K562 (cell line): ENCODE measurements around the gene PIK3AP1. TPM values are rescaled to one million over a fixed set of nuclear protein-coding genes. Genes with fewer than 3 reads are reported as not detected.
A peak's percentile ranks its signal among the peaks of the same experiment; 100 is the strongest.

ENCODE experiments used
- ATF7 ChIP-seq: fragments of 450-650 bp; IDR thresholded peaks from 2 replicates; pipeline ENCODE4 v1.7.1; 2014; ENCODE audit warnings: mild to moderate bottlenecking, moderate library complexity
- BRD4 ChIP-seq: fragments of 200-600 bp; sonication (generic); IDR thresholded peaks from 2 replicates; pipeline ENCODE4 v1.6.1; 2017; ENCODE audit warnings: inconsistent platforms
- CTBP1 ChIP-seq: fragments of 450-650 bp; IDR thresholded peaks from 2 replicates; pipeline ENCODE4 v1.6.1; 2016; ENCODE audit warnings: borderline replicate concordance
- ELF1 ChIP-seq: fragments of 200-800 bp; sonication (Bioruptor generic); IDR thresholded peaks from 2 replicates; pipeline ENCODE4 v1.6.1; 2016; ENCODE audit warnings: missing genetic modification characterization, missing compliant biosample characterization
- ELF2 ChIP-seq: fragments of 250-450 bp; sonication (Bioruptor Pico); IDR thresholded peaks from 2 replicates; pipeline ENCODE4 v1.5.0; 2021; ENCODE audit warnings: mild to moderate bottlenecking
- GATAD2B ChIP-seq: fragments of 450-650 bp; IDR thresholded peaks from 2 replicates; pipeline ENCODE4 v1.6.1; 2017; ENCODE audit warnings: mild to moderate bottlenecking, borderline replicate concordance
- HMGN3 ChIP-seq: IDR thresholded peaks from 2 replicates; pipeline ENCODE4 v1.6.1; 2011; ENCODE audit warnings: borderline replicate concordance, low read depth, mild to moderate bottlenecking, mixed read lengths, low read length; ENCODE audit not compliant: insufficient read length; ENCODE audit errors: extremely low read depth
- HSF4 ChIP-seq: fragments of 250-450 bp; sonication (Bioruptor Pico); IDR thresholded peaks from 2 replicates; pipeline ENCODE4 v2.1.2; 2022; ENCODE audit warnings: mild to moderate bottlenecking, moderate library complexity, borderline replicate concordance
- KDM5B ChIP-seq: fragments of 200-600 bp; sonication (generic); IDR thresholded peaks from 2 replicates; pipeline ENCODE4 v1.6.1; 2012; ENCODE audit warnings: low read depth, mild to moderate bottlenecking, moderate library complexity, low read length, control low read depth, inconsistent platforms; ENCODE audit not compliant: insufficient replicate concordance
- KLF16 ChIP-seq: IDR thresholded peaks from 2 replicates; pipeline ENCODE4 v1.6.1; 2016; ENCODE audit warnings: antibody characterized with exemption
- LCOR ChIP-seq: sonication (generic); formaldehyde crosslinking; IDR thresholded peaks from 2 replicates; pipeline ENCODE4 v1.8.0; 2022; ENCODE audit warnings: mild to moderate bottlenecking, missing genetic modification reagents
- MTA2 ChIP-seq: fragments of 450-650 bp; IDR thresholded peaks from 2 replicates; pipeline ENCODE4 v1.6.1; 2016; ENCODE audit warnings: low read depth
- NCOA6 ChIP-seq: fragments of 450-650 bp; IDR thresholded peaks from 2 replicates; pipeline ENCODE4 v1.6.1; 2017; ENCODE audit warnings: mild to moderate bottlenecking
- NFE2 ChIP-seq: IDR thresholded peaks from 2 replicates; pipeline ENCODE4 v1.6.1; 2014; ENCODE audit warnings: antibody characterized with exemption, low read depth
- NFRKB ChIP-seq: fragments of 450-650 bp; IDR thresholded peaks from 2 replicates; pipeline ENCODE4 v1.6.1; 2016; ENCODE audit warnings: low read depth
- NRF1 ChIP-seq, 2 experiments: fragments of 450-650 bp; IDR thresholded peaks in 1 of 2; conservative IDR thresholded peaks in 1 of 2; 2 replicates each; pipeline ENCODE4 v1.6.1; 2014; ENCODE audit warnings: mild to moderate bottlenecking in 2 of 2
- TBL1XR1 ChIP-seq, 2 experiments: IDR thresholded peaks; 2 replicates each; pipeline ENCODE4 v1.6.1; 2012; ENCODE audit warnings: improper control_type of control experiment in 2 of 2, low read length in 2 of 2, mild to moderate bottlenecking in 1 of 2
- TFAP4 ChIP-seq: sonication (generic); formaldehyde crosslinking; IDR thresholded peaks from 2 replicates; pipeline ENCODE4 v1.8.0; 2022; ENCODE audit warnings: missing genetic modification reagents, mild to moderate bottlenecking, moderate library complexity, borderline replicate concordance
- ZNF395 ChIP-seq: fragments of 200-800 bp; sonication (Bioruptor generic); IDR thresholded peaks from 2 replicates; pipeline ENCODE4 v1.6.1; 2017; ENCODE audit warnings: missing genetic modification characterization, missing compliant biosample characterization
- polyA plus RNA-seq, 8 experiments: library from polyadenylated mRNA; depleted of rRNA in 4 of 8; stranded (reverse) in 5 of 8; unstranded in 3 of 8; fragments of >200 nt; fragmentation: Nextera tagmentation in 2 of 8; fragmentation: Illumina TruSeq in 1 of 8; extraction: Ambion mirVana in 2 of 8; extraction: Trizol in 1 of 8; gene quantifications; 2 replicates each; pipeline versions ENCODE4 v1.2.1 to v1.2.3, GENCODE V29; 2011 to 2014; ENCODE audit warnings: inconsistent platforms in 1 of 8, missing spikeins in 1 of 8
- total RNA-seq, 7 experiments: library from RNA; depleted of rRNA in 6 of 7; stranded (reverse); fragments of >200 nt in 6 of 7; fragmentation: Illumina TruSeq in 2 of 7; extraction: Trizol in 2 of 7; gene quantifications; 2 replicates each; pipeline versions ENCODE4 v1.2.1 to v1.2.3, GENCODE V29; 2011 to 2021; ENCODE audit warnings: low replicate concordance in 1 of 7
- TF ChIP-seq, protein P1 (sequence below): sonication (generic); formaldehyde crosslinking; IDR thresholded peaks from 2 replicates; pipeline ENCODE4 v1.8.0; 2023; ENCODE audit warnings: mild to moderate bottlenecking, missing genetic modification reagents
- TF ChIP-seq, protein P2 (sequence below): fragments of 250-450 bp; sonication (Bioruptor Pico); IDR thresholded peaks from 2 replicates; pipeline ENCODE4 v1.4.0; 2020
- TF ChIP-seq, protein P3 (sequence below): sonication (generic); formaldehyde crosslinking; IDR thresholded peaks from 2 replicates; pipeline ENCODE4 v1.8.1; 2022; ENCODE audit warnings: missing genetic modification reagents

PIK3AP1 gene
- total and polyA plus RNA-seq, 9 of the 15 experiments (the other 6 are each of a cell fraction or from before 2014, with no cell fraction given): 0.20 to 2.4 (median 1.4) TPM

DNA sequence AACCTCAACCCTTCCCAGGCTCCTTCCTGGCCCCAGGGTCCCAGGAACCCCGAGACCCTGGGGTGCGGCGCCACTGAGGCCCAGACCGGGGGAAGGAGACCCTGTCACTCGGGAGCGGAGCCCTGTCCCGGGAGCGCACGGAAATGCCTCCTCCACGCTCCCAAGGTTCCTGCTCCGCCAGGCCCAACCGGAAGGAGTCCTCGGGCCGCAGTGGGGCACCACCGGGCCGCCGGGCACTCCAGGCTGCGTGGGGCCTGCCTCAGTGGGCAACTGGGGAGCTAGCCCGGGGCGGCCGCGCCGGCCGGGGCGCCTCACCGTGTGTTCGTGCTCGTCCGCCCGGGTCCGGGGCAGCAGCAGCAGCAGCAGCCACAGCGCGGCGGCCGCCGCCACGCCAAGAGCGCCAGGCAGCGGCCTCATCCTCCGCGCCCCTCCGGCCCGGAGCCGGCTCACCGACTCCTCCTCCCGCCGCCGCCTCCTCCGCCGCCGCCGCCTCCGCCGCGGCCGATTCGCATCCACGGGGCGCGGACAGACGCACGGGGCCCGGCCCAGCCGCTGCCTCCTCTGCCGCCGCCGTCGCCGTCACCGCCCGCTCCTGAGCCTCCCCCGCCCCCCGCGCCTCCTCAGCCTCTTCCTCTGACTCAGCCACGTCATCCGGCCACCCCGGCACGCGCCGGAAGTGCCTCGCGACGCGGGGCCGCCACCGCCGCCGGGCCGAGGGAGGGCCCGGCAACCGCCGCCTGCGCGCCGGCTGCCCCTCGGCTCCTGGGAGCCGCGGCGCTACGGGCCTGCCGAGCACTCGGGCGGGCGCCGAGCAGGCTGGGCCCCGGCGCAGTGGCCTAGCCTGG, 133.7 kb downstream of the PIK3AP1 start, which contains the start of gene TM9SF3 (continued):
- TF ChIP-seq ATF7 (0 out of 2 replicates have a peak, but pooled peaks have one; percentile 43), NRF1 (conservative IDR thresholded peaks at IDR 0.05 in 1 of 2, IDR thresholded peaks at IDR 0.05 in 1 of 2) (peak in 1 of 2 experiments; percentile 9; a peak in 1 of 4 replicates), TBL1XR1 (IDR thresholded peaks at IDR 0.05; ENCODE audit: low read length in 2 of 2) (no peak; a peak in 1 of 4 replicates), ZNF395 (CRISPR knock-in tag) (peak; percentile 83), NCOA6 (no peak), CTBP1 (peak; percentile 54; the same call in 1 of the 2 replicates), TFAP4 (CRISPR knock-in tag) (peak; percentile 37; the same call in 1 of the 2 replicates), MTA2 (no peak), KDM5B (peak; percentile 83), NFE2 (peak; percentile 39; the same call in 1 of the 2 replicates), ELF2 (no peak), ELF1 (peak; percentile 63), GATAD2B (0 out of 2 replicates have a peak, but pooled peaks have one; percentile 55), KLF16 (no peak), HMGN3 (peak; percentile 59), NFRKB (no peak), HSF4 (no peak), BRD4 (no peak), LCOR (0 out of 2 replicates have a peak, but pooled peaks have one; percentile 49)
- TF ChIP-seq, protein P1, sequence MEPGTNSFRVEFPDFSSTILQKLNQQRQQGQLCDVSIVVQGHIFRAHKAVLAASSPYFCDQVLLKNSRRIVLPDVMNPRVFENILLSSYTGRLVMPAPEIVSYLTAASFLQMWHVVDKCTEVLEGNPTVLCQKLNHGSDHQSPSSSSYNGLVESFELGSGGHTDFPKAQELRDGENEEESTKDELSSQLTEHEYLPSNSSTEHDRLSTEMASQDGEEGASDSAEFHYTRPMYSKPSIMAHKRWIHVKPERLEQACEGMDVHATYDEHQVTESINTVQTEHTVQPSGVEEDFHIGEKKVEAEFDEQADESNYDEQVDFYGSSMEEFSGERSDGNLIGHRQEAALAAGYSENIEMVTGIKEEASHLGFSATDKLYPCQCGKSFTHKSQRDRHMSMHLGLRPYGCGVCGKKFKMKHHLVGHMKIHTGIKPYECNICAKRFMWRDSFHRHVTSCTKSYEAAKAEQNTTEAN (CRISPR knock-in tag): no peak
- TF ChIP-seq, protein P2, sequence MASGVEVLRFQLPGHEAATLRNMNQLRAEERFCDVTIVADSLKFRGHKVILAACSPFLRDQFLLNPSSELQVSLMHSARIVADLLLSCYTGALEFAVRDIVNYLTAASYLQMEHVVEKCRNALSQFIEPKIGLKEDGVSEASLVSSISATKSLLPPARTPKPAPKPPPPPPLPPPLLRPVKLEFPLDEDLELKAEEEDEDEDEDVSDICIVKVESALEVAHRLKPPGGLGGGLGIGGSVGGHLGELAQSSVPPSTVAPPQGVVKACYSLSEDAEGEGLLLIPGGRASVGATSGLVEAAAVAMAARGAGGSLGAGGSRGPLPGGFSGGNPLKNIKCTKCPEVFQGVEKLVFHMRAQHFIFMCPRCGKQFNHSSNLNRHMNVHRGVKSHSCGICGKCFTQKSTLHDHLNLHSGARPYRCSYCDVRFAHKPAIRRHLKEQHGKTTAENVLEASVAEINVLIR (CRISPR knock-in tag): peak; percentile 49; the same call in 1 of the 2 replicates
- TF ChIP-seq, protein P3, sequence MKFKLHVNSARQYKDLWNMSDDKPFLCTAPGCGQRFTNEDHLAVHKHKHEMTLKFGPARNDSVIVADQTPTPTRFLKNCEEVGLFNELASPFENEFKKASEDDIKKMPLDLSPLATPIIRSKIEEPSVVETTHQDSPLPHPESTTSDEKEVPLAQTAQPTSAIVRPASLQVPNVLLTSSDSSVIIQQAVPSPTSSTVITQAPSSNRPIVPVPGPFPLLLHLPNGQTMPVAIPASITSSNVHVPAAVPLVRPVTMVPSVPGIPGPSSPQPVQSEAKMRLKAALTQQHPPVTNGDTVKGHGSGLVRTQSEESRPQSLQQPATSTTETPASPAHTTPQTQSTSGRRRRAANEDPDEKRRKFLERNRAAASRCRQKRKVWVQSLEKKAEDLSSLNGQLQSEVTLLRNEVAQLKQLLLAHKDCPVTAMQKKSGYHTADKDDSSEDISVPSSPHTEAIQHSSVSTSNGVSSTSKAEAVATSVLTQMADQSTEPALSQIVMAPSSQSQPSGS (CRISPR knock-in tag): no peak
